GM19193 (cell line): Measurements from ENCODE around the gene PDE6B.

Source experiments
- POLR2A ChIP-seq: IDR thresholded peaks from 4 replicates; pipeline ENCODE4 v1.6.1; 2011; ENCODE audit not compliant: insufficient read depth, insufficient read length; ENCODE audit errors: extremely low read depth

The PDE6B gene

DNA sequence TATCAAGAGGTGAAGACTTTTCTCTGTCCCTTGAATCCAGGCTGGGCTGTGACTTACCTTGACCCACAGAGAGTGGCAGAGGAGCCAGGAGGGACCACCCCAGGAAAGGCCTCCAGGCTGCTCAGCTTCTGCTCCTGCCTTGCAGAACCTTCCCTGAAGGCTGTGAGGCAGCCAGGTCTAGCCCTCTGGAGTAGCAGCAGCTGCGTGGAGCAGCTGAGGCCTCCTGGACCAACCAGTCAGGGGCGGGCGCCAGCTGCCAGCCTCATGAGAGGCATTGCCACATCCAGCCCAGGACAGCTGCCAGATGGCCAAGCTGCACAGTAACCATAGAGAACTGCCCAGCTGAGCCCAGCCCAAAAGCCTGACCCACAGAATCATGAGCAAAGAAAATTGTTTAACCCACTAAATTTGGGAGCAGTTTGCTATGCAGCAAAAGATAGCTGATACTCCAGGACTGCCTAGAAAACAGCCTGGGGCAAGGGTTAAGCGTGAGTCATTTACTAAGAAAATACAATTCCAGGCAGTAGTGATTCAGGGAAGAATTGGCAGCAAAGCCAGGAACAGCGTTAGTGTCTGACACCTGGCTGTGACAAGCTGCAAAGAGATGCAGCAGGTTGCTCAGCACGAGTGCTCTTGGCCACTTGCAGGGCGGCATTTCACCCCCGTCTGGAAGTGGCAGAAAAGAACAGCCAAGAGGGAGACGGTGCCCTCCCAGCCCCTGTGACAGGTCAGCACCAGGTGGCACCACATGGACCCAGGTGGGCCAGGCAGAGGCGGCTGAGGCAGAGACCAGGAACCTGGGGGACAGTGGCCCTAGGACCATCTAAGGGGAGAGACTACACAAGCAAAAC lies 14.7 kb upstream of the PDE6B start:
- TF ChIP-seq POLR2A = no peak

DNA sequence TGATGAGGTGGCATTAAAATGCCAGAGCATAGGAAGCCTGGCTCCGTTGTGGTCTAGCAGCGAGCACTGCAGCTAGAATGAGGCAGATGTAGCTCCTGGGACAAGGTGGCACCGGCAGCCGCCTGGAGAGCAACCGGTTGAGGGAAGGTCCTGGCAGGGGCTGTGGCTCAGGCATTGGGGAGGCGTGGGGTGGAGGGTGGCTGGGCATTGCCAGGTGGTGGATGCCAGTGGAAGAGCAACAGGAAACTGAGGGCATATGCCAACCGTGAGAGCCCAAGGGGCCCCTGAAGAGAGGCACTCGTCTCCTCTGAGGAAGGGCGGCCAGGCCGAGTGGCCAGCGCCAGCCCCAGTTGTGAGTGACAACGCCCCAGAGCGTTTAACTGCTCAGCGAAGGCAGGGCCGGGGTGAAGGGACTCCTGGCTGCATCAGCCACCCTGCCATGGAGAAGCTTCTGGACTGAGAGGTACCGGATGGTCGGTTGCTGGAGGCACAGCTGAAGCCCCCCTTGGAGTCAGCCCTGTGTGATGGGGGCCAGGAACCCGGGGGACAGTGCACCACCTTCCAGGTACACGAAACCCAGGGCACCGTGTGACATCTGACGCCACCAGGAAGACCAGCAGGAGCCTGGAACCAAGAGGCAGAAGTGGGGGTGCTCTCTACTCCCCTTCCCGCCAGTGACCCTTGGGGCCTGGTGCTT lies 13.2 kb upstream of the PDE6B start:
- TF ChIP-seq POLR2A = no peak

DNA sequence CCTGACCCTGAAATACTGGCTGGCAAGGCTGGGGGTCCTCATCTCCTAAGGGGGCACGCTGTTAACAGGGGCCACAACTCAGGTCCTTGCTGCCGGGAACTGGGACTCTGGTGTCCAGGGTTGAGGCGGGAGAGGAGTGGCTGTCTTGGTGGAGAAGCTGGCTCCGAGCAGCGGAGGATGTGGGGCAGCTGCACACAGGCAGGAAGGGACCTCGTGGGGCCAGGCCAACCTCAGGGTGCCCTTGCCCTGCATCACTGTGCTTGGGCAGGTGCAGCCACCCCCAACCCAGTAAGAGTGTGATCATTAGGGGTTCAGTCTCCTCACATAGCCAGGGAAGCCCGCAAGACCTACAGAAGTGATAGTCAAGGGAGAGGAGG lies 12.6 kb upstream of the PDE6B start:
- no peak for TF ChIP-seq POLR2A

DNA sequence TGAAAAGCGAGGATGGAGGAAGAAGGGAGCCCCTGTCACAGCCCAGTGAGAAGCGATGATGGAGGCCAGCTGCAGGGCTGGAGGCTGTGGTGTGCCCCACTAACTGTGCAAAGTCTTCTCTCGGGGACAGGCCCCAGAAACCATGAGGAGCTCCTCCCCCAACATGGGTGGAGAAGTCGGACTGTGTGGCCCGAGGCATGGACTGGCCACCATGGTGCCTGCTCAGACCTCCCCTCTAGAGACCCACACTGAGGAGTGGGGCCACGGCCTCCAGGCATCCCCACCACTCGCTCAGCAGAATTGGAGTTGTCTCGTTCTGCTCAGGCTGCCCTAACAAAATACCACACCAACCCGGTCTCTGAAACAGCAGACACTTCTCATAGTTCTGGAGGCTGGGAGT lies 12.2 kb upstream of the PDE6B start:
- no peak for TF ChIP-seq POLR2A

DNA sequence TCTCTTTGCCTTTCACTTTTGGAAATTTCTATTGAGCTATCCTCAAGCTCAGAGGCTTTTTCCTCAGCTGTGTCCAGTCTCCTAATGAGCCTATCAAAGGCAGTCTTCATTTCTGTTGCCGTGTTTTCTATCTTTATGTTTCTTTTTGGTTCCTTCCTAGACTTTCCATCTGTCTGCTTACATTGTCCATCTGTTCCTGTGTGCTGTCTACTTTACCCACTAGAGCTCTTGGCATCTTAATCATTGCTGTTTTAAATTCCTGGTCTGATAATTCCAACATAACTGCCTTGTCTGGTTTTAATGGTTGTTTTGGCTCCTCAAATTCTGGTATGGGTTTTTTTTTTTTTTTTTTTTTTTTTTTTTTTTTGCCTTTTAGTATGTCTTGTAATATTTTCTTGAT lies 9.3 kb upstream of the PDE6B start:
- no peak for TF ChIP-seq POLR2A

DNA sequence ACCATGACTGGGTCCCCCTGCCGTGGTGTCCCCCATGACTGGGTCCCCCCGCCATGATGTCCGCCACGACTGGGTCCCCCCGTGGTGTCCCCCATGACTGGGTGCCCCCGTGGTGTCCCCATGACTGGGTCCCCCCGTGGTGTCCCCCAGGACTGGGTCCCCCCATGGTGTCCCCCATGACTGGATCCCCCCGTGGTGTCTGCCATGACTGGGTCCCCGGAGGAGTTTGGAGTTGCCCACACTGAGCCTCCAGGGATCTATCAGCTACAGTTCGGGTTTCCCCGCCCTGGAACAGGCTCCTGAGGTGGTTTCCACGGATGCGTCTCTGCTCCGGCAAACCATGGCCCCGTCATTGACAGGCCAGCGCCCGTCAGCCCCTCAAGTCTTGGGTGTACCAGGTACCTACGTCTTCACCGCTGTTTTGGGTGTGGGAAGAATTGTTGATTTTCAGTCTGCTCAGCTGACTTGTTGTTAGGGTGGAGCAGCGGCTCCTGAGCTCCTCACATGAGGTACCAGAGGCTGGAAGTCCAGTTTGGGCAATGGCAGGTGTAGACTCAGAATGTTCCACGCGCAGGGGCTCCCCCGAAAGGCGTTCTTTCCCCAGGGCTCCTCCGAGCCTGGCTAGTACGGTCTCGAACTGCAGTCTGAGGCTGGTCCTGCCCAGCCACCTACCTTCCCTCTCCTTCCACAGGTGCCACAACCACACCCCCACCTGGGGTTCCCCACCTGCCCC lies 8.3 kb upstream of the PDE6B start:
- no peak for TF ChIP-seq POLR2A

DNA sequence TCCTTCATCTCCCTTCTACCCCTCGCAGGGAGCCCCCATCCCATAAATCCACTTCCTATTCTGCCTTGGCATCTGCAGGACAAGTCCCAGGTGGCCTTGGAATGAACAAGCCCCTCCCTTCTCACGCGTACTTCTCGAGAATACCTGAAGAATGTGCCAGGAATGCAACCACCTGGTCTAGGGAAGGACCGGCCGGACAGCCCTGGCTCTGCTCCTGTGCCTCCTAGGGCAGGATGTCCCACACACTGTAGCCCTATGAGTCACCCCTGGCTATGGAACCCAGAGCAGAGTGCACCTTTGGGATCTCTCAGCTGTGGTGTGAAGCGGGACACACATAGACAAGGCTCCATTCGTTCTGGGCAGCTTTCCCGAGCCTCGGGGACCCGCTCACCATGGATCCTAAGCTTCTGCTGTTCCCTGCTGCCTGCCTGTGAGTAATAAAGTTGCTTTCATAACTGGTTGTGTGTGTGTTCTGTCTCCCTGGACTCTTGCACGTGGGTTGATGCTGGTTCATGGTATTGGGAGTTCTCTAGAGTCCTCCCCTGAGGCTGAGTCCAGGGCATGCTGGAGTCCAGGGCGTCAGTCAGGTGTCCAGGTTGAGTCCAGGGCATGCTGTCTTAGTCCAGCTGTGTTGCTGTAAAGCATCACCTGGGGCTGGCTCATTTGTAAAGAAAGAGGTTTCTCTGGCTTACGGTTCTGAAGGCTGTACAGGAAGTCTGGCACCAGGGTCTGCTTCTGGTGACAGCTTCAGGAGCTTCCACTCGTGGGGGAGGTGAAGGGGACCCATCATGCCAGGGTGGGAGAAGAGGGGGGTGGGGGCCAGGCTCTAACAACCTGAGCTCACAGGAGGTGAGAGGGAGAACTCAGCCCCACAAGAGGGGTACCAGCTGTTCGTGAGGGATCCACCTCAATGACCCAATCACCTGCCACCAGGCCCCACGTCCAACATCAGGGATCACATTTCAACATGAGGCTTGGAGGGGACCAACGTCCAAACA lies 7.4 kb upstream of the PDE6B start:
- TF ChIP-seq POLR2A = no peak

DNA sequence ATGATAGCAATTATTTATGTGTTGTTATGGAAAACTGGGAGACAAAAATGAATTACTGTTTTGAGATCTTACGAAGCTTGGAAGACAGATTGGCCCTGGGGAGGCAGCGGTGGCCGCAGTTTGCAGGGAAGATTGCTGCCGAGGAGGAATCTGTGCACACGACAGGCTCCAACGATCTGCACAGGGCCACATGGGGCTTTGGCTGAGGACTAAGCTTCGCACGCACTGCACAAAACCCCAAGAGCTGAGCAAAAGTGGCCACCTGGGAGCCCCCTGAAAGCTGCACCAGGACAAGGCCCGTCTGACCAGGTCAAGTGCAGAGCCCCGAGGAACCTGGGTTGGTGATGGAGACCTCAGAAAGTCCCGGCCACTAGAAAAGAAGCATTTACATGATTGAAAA lies 5.2 kb upstream of the PDE6B start:
- TF ChIP-seq POLR2A = no peak

DNA sequence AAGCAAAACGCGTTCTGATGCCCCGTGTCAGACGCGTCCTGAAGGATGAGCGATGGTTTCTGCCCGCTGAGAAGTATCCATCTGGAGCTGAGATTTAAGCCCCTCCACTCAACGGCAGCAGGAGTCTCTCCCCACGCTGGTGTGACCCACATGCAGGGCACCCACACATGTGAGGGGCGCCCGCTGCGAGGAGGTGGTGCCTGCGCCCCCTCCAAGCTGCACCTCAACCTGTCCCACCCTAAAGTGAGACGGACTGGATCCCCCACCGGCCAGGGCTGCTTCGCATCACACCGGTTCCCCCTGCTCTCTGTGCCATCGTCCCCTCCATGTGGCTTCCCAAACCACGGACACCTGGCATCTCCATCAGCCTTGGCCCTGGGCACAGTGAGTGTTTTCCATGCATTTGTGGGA lies 4.5 kb upstream of the PDE6B start:
- TF ChIP-seq POLR2A = no peak

DNA sequence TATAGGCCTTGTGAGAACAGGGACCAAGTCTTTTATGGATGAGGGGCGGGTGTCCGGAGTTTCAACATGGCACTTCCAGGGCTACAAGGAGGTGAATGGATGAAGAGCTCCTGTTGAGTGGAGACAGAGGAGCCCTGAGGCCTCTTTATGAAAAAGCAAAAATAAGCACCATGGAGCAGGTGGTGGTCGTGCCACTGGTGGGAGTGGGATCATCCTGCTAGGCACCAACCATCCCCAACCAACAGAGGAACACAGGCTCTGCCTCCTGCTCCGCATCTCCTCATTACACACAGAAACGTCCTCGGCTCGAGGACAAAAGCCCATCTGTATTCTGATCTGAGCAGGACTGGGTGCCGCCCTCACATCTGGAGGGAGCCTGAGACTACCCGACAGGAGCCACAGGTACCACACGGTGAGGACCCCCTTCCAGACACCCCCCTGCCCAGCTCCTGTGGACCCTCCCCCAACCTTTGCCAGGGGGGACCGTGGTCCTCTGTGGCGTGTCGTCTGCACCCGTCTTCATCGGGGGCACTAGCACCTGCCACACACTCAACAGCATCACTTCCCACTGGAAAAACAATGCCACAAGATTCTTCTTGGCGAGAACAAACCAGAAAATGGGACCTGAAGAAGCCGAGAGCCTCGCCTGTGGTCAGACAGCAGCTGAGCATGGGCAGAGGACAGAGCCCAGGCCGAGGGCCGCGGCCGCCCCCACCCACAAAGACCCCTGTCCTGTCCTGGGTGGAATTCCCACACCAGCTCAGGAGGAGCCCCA lies 3.9 kb upstream of the PDE6B start:
- TF ChIP-seq POLR2A = no peak

DNA sequence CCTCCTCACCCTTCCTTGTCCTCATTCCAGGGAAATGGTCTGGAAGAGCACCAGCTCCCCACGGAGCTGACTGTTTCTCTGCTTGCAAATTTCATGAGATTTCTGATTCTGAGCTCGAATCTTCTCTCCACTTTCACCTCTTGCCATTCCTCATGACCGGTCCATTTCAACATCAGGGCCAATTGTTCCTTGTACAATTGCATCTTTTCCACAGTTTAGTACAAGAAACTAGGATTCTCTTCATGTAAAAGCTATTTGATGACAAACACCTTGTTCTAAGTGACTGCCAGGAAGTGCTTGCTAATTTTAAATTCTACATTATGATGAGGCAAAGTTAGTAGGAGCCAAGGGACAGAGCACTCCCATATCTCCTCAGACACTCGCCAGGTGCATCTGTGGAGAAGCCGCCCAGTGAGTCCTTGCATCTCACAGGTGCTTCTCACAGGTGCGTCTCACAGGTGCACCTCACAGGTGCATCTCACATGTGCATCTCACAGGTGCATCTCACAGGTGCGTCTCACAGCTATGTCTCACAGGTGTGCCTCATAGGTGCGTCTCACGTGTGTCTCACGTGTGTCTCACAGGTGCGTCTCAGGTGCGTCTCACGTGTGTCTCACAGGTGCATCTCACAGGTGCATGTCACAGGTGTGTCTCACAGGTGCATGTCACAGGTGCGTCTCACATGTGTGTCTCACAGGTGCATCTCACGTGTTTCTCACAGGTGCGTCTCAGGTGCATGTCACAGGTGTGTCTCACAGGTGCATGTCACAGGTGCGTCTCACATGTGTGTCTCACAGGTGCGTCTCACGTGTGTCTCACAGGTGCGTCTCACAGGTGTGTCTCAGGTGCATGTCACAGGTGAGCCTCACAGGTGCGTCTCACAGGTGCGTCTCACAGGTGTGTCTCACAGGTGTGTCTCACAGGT lies 3.0 kb upstream of the PDE6B start:
- TF ChIP-seq POLR2A = no peak

DNA sequence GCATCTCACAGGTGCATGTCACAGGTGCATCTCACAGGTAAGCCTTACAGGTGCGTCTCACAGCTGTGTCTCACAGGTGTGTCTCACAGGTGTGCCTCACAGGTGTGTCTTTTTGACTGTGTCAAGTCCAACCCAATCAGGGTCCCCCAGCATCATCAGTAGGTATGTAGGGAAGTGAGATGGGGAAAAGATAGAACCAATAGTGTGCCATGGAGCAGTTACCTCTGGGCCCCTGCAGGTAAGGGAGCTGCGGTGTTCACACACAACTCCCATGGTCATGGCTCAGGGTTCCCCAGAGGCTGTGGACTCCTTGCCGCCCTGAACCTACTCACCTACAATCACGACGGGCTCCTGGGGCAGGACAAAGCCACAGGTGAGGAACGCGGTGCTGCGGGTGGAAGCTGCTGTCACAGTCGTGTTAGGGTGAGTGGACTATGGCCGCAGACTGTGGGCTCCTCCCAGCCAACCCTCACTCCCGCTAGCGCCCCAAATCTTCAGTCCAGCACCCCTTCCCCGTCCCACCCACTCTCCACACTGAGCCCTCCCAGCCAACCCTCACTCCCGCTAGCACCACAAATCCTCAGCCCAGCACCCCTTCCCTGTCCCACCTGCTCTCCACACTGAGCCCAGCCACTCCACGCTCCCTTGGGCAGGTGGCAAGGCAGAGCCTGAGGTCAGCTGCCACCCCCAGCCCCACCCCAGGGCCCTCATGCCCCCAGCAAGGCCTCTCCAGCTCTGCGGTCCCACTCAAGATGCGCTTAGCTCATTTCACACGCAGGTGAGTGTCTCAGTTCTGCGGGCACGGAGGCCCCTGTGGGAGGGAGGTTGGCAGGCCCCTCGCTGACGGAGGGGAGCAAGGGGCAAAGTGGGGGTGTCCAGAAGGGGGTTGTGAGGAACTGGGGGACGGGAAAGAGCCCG lies 2.1 kb upstream of the PDE6B start:
- TF ChIP-seq POLR2A = no peak
